Left lung (tissue), 10 donors: ENCODE measurements around the gene PRAMEF12. TPM values are rescaled to one million over a fixed set of nuclear protein-coding genes. Genes with fewer than 3 reads are reported as not detected.

Experiments
- ATAC-seq: fragments of 200-7000 bp; cut with Tn5 transposase; one replicate; pipeline ENCODE4 v1.9.1; 2020; ENCODE audit warnings: moderate library complexity
- DNase-seq, 4 donors: peaks; one replicate each; pipeline ENCODE4 v3.0.0-alpha.2; 2013 to 2020
- H3K27ac ChIP-seq, 2 donors: fragments of 200-600 bp; sonication (generic) in 1 of 2; one replicate each; pipeline versions ENCODE4 v1.5.0 to v1.8.0; 2020 to 2021
- H3K27me3 ChIP-seq, 2 donors: fragments of 200-600 bp; sonication (generic) in 1 of 2; one replicate each; pipeline versions ENCODE4 v1.5.0 to v1.8.0; 2020 to 2021
- H3K36me3 ChIP-seq, 2 donors: fragments of 200-600 bp; sonication (generic) in 1 of 2; one replicate each; pipeline versions ENCODE4 v1.5.0 to v1.8.0; 2020 to 2021
- H3K4me1 ChIP-seq, 2 donors: fragments of 200-600 bp; one replicate each; pipeline ENCODE4 v1.8.0; 2021
- H3K4me3 ChIP-seq, 2 donors: fragments of 200-600 bp; sonication (generic) in 1 of 2; one replicate each; pipeline versions ENCODE4 v1.5.0 to v1.8.0; 2020 to 2021; ENCODE audit warnings: mild to moderate bottlenecking in 1 of 2
- H3K9me3 ChIP-seq, 2 donors: fragments of 200-600 bp; sonication (generic) in 1 of 2; one replicate each; pipeline versions ENCODE4 v1.5.0 to v1.8.0; 2020 to 2021
- intact Hi-C, 2 donors: fragments of 100-400 bp; cut with DNase I; formaldehyde crosslinking; loops; one replicate each; pipeline versions ENCODE4 v1.11.2 to v1.14.2; 2022
- polyA plus RNA-seq, 6 donors: library from polyadenylated mRNA; unstranded; fragments of 120-200 nt; gene quantifications; one replicate each; pipeline ENCODE4 v1.2.1, GENCODE V29; 2013; ENCODE audit not compliant: insufficient read length in 6 of 6
- total RNA-seq, 2 donors: library from RNA; stranded (reverse); fragmentation: NEBNext Ultra II Directional; extraction: Animal tissue kit (Norgen Biotek cat#: 25700); gene quantifications; one replicate each; pipeline ENCODE4 v1.2.1, GENCODE V29; 2021
- TF ChIP-seq, protein P1 (sequence below), 2 donors: fragments of 200-600 bp; sonication (generic) in 1 of 2; IDR thresholded peaks; one replicate each; pipeline versions ENCODE4 v1.5.0 to v1.8.0; 2021; ENCODE audit warnings: antibody characterized with exemption in 2 of 2
- donor health status: DM: no; HTN: yes; CAD: no.
- donor health status: DM: no; HTN: no; CAD: no.

Gene PRAMEF12
- total and polyA plus RNA-seq, 8 donors = not detected

DNA sequence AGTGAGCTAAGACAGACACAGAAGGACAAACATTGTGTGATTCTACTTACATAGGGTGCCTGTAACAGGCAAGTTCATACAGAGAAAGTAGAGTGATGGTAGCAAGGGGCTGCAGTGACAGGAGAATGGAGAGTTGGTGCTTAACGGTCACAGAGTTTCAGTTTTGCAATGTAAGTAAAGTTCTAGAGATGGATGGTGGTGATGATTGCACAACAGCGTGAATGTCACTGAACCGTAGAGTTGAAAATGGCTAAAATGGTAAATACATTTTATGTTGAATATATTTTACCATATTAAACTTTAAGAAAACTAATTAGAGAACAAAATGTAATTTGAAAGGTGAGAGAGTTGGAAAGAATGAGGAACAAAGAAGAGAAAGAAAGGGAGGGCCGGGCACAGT is 18.8 kb upstream of the PRAMEF12 start:
- H3K36me3 ChIP-seq = no peaks in the 10 kb centered on the region
- DNase-seq (no peak), ATAC-seq (no peak)
- intact Hi-C loops = no loop called here
- H3K27me3 ChIP-seq = peaks cover 0 to 59% of the 10 kb centered on the region in 2 donors
- peaks cover 0 to 9% of the 10 kb centered on the region in 2 donors for H3K9me3 ChIP-seq
- H3K4me3 ChIP-seq = no peak overlapping the region
- TF ChIP-seq, protein P1, sequence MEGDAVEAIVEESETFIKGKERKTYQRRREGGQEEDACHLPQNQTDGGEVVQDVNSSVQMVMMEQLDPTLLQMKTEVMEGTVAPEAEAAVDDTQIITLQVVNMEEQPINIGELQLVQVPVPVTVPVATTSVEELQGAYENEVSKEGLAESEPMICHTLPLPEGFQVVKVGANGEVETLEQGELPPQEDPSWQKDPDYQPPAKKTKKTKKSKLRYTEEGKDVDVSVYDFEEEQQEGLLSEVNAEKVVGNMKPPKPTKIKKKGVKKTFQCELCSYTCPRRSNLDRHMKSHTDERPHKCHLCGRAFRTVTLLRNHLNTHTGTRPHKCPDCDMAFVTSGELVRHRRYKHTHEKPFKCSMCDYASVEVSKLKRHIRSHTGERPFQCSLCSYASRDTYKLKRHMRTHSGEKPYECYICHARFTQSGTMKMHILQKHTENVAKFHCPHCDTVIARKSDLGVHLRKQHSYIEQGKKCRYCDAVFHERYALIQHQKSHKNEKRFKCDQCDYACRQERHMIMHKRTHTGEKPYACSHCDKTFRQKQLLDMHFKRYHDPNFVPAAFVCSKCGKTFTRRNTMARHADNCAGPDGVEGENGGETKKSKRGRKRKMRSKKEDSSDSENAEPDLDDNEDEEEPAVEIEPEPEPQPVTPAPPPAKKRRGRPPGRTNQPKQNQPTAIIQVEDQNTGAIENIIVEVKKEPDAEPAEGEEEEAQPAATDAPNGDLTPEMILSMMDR (IDR thresholded peaks at IDR 0.05) = no peak
- H3K4me1 ChIP-seq = no peaks in the 10 kb centered on the region
- H3K27ac ChIP-seq = no peak overlapping the region

DNA sequence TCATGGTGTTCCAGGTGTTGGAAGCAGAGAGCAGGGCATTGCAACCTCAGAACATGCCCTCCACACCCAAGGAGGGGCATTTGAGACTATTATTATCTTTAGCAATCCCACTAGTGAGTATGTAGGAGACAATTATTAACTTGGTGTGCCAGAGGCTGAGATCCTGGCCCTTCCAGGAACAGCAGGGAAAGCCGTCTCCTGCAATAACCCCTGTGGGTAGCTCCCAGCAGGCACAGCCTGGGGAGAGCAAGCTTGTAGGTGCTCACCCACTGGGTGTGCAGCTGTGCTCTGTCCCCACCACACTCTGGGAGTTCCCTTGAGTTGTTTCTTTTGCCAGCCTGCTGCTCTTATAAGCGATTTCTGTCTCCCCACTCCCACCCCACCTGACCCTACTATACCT is 17.3 kb upstream of the PRAMEF12 start:
- H3K4me1 ChIP-seq = no peaks in the 10 kb centered on the region
- H3K36me3 ChIP-seq = no peaks in the 10 kb centered on the region
- intact Hi-C loops = no loop called here
- H3K4me3 ChIP-seq = no peak overlapping the region
- no peak overlapping the region for H3K27ac ChIP-seq
- TF ChIP-seq, protein P1 (IDR thresholded peaks at IDR 0.05) = no peak
- DNase-seq (no peak), ATAC-seq (no peak)
- H3K27me3 ChIP-seq = peaks cover 0 to 56% of the 10 kb centered on the region in 2 donors
- no peaks in the 10 kb centered on the region for H3K9me3 ChIP-seq

DNA sequence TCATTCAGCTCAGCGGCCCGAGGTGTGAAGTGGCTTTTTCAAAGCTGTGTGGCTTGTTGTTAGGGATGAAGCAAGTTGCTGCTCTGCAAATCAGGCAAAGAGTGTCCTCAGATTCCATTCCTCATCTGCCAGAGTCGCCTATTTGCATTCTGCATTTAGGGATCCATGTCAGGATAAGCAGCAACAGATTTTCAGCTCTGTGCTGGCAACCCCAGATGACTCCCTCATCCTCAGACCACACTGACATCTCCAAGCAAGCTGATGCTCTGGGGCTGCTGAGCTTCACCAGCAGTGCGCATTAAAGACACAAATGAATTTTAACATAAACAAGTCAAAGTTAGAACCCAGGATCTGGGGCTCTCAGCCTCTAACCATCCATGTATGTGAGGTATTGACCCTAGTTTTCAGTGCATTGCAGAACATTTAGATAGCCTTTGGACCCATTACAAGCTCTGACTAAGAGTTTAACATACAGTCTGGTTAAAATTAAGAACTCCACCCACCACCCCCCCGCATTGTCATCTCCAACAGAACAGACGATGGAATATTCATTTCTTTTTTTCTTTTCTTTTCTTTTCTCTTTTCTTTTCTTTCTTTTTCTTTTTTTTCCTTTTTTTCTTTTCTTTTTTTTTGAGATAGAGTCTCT is 16.6 kb upstream of the PRAMEF12 start:
- Histone ChIP-seq H3K27me3 (peaks cover 0 to 53% of the 10 kb centered on the region in 2 donors), H3K4me3 (no peak overlapping the region), H3K27ac (no peak overlapping the region), H3K36me3 (no peaks in the 10 kb centered on the region), H3K9me3 (no peaks in the 10 kb centered on the region), H3K4me1 (no peaks in the 10 kb centered on the region)
- intact Hi-C loops = no loop called here
- ATAC-seq (no peak), DNase-seq (no peak)
- TF ChIP-seq, protein P1 (IDR thresholded peaks at IDR 0.05) = no peak

DNA sequence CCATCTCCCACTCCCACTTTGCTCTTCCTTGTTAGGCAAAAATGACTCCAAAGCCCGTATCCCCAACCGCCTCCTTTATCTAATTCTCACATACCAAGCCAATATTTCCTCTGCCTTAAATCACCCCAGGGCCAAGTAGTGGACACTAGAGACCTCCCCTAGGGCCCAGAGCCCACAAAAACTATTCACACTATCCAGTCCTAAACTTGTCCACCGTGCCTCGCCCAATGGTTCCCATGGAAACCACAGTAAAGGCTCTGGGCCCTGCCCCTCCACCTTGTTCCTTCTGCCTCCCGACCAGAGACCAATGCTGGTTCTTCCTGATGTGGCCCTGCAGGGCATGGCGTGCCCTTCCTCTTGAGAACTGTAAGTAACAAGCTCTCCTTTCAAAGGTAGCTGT is 15.7 kb upstream of the PRAMEF12 start:
- intact Hi-C loops = no loop called here
- no peaks in the 10 kb centered on the region for H3K36me3 ChIP-seq

DNA sequence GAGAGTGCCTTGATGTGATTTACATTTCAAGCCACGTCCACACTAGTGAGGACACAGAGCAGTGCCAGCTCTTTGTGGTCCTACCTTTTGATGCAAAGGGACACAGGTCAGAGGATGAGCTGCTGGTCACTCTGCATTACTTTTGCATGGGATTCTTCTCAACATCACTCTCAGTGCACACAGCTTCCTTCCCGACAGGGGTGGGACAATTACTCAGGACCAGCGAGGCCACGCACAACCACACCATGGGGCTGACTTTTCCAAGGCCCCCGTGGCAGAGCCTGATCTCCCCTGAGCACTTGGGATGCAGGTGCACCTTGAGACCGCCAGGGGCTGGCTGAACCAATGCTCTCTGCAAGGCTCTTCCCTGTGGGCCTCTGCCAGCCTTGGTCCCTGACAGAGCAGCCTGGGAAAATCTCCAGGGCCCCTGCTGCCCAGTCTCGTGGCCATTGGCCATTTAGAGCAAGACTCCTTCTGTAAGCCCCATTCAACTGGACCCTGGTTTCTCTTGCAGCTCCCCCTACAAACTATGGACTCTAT is 13.2 kb upstream of the PRAMEF12 start:
- no peak for DNase-seq
- TF ChIP-seq, protein P1 (IDR thresholded peaks at IDR 0.05) = no peak
- Histone ChIP-seq H3K27me3 (peaks cover 0 to 43% of the 10 kb centered on the region in 2 donors), H3K4me1 (no peaks in the 10 kb centered on the region), H3K27ac (no peak overlapping the region), H3K9me3 (no peaks in the 10 kb centered on the region), H3K4me3 (no peak overlapping the region), H3K36me3 (no peaks in the 10 kb centered on the region)
- ATAC-seq = no peak
- intact Hi-C loops = no loop called here

More for the DNA sequence above, 15.7 kb upstream of the PRAMEF12 start:
- H3K27ac ChIP-seq = no peak overlapping the region
- no peaks in the 10 kb centered on the region for H3K4me1 ChIP-seq
- H3K9me3 ChIP-seq = no peaks in the 10 kb centered on the region
- ATAC-seq (no peak), DNase-seq (no peak)
- TF ChIP-seq, protein P1 (IDR thresholded peaks at IDR 0.05) = no peak
- H3K27me3 ChIP-seq = peaks cover 0 to 48% of the 10 kb centered on the region in 2 donors
- no peak overlapping the region for H3K4me3 ChIP-seq
